ENCODE measurements around the gene CFAP20. TPM values are rescaled to one million over a fixed set of nuclear protein-coding genes. Genes with fewer than 3 reads are reported as not detected.
A peak's percentile ranks its signal among the peaks of the same experiment; 100 is the strongest.

CFAP20 gene
- total and polyA plus RNA-seq, 4 donors, result 22.1 to 30.6 (median 24.6) TPM

DNA sequence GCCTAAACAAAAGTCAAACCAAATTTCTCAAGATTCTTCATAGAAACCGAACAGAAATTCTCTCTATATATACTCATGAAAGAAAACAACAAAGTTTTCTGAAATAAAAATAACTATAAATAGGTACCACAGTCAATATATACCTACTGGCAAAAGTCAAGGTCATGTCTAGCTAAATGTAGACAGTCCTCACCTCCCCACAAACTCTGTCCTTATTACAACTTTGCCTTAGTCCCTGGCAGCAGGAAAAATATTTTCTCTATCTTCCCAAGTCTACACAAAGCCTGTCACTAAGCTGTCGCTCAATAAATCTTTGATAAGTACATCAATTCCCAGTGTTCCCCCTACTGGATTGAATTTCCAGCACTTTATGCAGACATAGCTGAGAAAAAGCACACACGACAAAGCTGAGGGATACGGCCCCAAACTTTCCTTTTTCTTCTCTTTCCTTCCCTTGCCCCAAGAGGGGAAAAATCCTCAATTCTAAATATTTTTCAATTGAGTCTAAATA is 2.7 kb downstream of the CFAP20 start:
- H3K4me1 ChIP-seq (ENCODE audit: control insufficient read depth in 4 of 4, insufficient read depth in 4 of 4, low read length in 3 of 4), result peaks cover 7 to 55% (median 46%) of the 10 kb centered on the region in 4 donors
- H3K27me3 ChIP-seq (ENCODE audit: control insufficient read depth in 4 of 4, insufficient read depth in 4 of 4, low read length in 3 of 4), result no peaks in the 10 kb centered on the region
- TF ChIP-seq HNF4G (IDR thresholded peaks at IDR 0.05), result no peak
- TF ChIP-seq ZBTB33 (IDR thresholded peaks at IDR 0.05), result no peak
- TF ChIP-seq SP1 (IDR thresholded peaks at IDR 0.05), result no peak
- TF ChIP-seq, protein P1, sequence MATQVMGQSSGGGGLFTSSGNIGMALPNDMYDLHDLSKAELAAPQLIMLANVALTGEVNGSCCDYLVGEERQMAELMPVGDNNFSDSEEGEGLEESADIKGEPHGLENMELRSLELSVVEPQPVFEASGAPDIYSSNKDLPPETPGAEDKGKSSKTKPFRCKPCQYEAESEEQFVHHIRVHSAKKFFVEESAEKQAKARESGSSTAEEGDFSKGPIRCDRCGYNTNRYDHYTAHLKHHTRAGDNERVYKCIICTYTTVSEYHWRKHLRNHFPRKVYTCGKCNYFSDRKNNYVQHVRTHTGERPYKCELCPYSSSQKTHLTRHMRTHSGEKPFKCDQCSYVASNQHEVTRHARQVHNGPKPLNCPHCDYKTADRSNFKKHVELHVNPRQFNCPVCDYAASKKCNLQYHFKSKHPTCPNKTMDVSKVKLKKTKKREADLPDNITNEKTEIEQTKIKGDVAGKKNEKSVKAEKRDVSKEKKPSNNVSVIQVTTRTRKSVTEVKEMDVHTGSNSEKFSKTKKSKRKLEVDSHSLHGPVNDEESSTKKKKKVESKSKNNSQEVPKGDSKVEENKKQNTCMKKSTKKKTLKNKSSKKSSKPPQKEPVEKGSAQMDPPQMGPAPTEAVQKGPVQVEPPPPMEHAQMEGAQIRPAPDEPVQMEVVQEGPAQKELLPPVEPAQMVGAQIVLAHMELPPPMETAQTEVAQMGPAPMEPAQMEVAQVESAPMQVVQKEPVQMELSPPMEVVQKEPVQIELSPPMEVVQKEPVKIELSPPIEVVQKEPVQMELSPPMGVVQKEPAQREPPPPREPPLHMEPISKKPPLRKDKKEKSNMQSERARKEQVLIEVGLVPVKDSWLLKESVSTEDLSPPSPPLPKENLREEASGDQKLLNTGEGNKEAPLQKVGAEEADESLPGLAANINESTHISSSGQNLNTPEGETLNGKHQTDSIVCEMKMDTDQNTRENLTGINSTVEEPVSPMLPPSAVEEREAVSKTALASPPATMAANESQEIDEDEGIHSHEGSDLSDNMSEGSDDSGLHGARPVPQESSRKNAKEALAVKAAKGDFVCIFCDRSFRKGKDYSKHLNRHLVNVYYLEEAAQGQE (IDR thresholded peaks at IDR 0.05), result no peak
- TF ChIP-seq, protein P2, sequence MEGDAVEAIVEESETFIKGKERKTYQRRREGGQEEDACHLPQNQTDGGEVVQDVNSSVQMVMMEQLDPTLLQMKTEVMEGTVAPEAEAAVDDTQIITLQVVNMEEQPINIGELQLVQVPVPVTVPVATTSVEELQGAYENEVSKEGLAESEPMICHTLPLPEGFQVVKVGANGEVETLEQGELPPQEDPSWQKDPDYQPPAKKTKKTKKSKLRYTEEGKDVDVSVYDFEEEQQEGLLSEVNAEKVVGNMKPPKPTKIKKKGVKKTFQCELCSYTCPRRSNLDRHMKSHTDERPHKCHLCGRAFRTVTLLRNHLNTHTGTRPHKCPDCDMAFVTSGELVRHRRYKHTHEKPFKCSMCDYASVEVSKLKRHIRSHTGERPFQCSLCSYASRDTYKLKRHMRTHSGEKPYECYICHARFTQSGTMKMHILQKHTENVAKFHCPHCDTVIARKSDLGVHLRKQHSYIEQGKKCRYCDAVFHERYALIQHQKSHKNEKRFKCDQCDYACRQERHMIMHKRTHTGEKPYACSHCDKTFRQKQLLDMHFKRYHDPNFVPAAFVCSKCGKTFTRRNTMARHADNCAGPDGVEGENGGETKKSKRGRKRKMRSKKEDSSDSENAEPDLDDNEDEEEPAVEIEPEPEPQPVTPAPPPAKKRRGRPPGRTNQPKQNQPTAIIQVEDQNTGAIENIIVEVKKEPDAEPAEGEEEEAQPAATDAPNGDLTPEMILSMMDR (IDR thresholded peaks at IDR 0.05; ENCODE audit: low read depth, low read length, missing input control), result no peak
- TF ChIP-seq FOXA1 (IDR thresholded peaks at IDR 0.05), result no peak
- no peak for TF ChIP-seq MAX (IDR thresholded peaks at IDR 0.05)
- TF ChIP-seq RAD21 (IDR thresholded peaks at IDR 0.05), result no peak
- TF ChIP-seq EGR1 (IDR thresholded peaks at IDR 0.05; ENCODE audit: low read depth in 2 of 2), result no peak
- TF ChIP-seq JUND (IDR thresholded peaks at IDR 0.05), result no peak
- no peak for TF ChIP-seq TAF1 (conservative IDR thresholded peaks at IDR 0.05)
- H3K27ac ChIP-seq (ENCODE audit: low read depth in 1 of 2, low read length in 2 of 2), result peak overlapping the region; percentile 78 to 80
- no peaks in the 10 kb centered on the region for H3K9me3 ChIP-seq (ENCODE audit: control insufficient read depth in 4 of 4, low read length in 3 of 4)
- WGBS, result 29% methylated on average over 4 of the region's 4 CpGs
- H3K9ac ChIP-seq (ENCODE audit: low read depth in 1 of 2, low read length in 2 of 2), result peak overlapping the region; percentile 21 to 60
- H3K4me3 ChIP-seq (ENCODE audit: low read depth in 1 of 3, low read length in 3 of 3), result peak overlapping the region in 2 of 3 donors; percentile 5 to 15
- H3K36me3 ChIP-seq (ENCODE audit: control insufficient read depth in 4 of 4, insufficient read depth in 3 of 4, low read depth in 1 of 4, low read length in 3 of 4), result no peaks in the 10 kb centered on the region
- DNase-seq (ENCODE audit: low spot score), result no peak

DNA sequence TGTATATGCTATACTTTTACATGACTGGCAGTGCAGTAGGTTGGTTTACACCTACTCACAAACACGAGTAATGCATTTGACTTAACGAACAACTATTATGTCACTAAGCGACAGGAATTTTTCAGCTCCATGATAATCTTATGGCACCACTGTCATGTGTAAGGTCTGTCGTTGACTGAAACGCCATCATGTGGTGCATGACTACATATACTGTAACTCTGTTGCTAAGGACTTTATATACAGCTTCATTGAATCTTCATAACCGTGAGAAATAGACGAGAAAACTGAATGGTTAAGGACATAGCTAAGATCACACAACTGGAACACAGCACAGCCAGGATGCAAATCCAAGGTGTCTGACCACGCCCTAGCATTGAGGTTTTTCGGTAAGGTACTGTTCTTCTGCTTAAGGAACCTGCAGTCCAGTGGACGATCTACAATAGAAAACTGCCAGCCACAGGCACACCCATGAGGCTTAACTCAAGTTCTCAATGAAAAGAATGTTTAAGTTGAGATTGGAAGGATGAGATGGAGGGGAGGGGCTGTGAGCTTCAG is 3.3 kb downstream of the CFAP20 start:
- Histone ChIP-seq H3K27me3 (ENCODE audit: control insufficient read depth in 4 of 4, insufficient read depth in 4 of 4, low read length in 3 of 4) (no peaks in the 10 kb centered on the region), H3K9ac (ENCODE audit: low read depth in 1 of 2, low read length in 2 of 2) (no peak overlapping the region), H3K27ac (ENCODE audit: low read depth in 1 of 2, low read length in 2 of 2) (peak overlapping the region in 1 of 2 donors; percentile 31), H3K9me3 (ENCODE audit: control insufficient read depth in 4 of 4, low read length in 3 of 4) (no peaks in the 10 kb centered on the region), H3K4me3 (ENCODE audit: low read depth in 1 of 3, low read length in 3 of 3) (no peak overlapping the region), H3K4me1 (ENCODE audit: control insufficient read depth in 4 of 4, insufficient read depth in 4 of 4, low read length in 3 of 4) (peaks cover 7 to 61% (median 53%) of the 10 kb centered on the region in 4 donors), H3K36me3 (ENCODE audit: control insufficient read depth in 4 of 4, insufficient read depth in 3 of 4, low read depth in 1 of 4, low read length in 3 of 4) (no peaks in the 10 kb centered on the region)
- TF ChIP-seq HNF4A (conservative IDR thresholded peaks at IDR 0.05) (no peak), RAD21 (IDR thresholded peaks at IDR 0.05) (no peak), NR2F2 (IDR thresholded peaks at IDR 0.05) (no peak), ZBTB33 (IDR thresholded peaks at IDR 0.05) (no peak), MAX (IDR thresholded peaks at IDR 0.05) (no peak), EGR1 (IDR thresholded peaks at IDR 0.05; ENCODE audit: low read depth in 2 of 2) (no peak)
- WGBS, result 77% methylated on average over 10 of the region's 10 CpGs
- DNase-seq (ENCODE audit: low spot score), result no peak

Measured in liver (tissue), 9 donors.